GM11168 (cell line): ENCODE data around the gene OTOGL.
"Not testable (repeated sequence)": the region's sequence is repeated elsewhere in the genome, so short reads cannot be mapped to it uniquely, and the experiment has no call there.

Experiments used
- in situ Hi-C: fragments of 300-500 bp; cut with MboI; formaldehyde crosslinking; loops from one replicate; pipeline ENCODE4 v1.12.0; 2022; ENCODE audit warnings: low sequenced_read_pairs; ENCODE audit not compliant: unreplicated experiment

OTOGL gene

GRCh38 chr12:80121661-80122060 is 22.3 kb downstream of the OTOGL start:
- in situ Hi-C loops = no loop called here

GRCh38 chr12:80129895-80130530 is 30.7 kb downstream of the OTOGL start:
- in situ Hi-C loops = no loop called here

- in situ Hi-C loops = no loop called here
These were observed 36.3 kb downstream of the OTOGL start for GRCh38 chr12:80135624-80136023.

GRCh38 chr12:80140005-80140404 is 40.7 kb downstream of the OTOGL start:
- in situ Hi-C loops = no loop called here

- in situ Hi-C loops = no loop called here
These were observed 43.3 kb downstream of the OTOGL start for GRCh38 chr12:80142640-80143039.

- in situ Hi-C loops = no loop called here
These were observed 44.2 kb downstream of the OTOGL start for GRCh38 chr12:80143537-80143936.

- in situ Hi-C loops = not testable (repeated sequence)
These were observed 50.4 kb downstream of the OTOGL start for GRCh38 chr12:80149547-80150313.

- in situ Hi-C loops = no loop called here
These were observed 51.8 kb downstream of the OTOGL start for GRCh38 chr12:80151131-80151530.

GRCh38 chr12:80154261-80154660 is 54.9 kb downstream of the OTOGL start:
- in situ Hi-C loops = no loop called here

GRCh38 chr12:80156306-80156705 is 57.0 kb downstream of the OTOGL start:
- in situ Hi-C loops = no loop called here

- in situ Hi-C loops = no loop called here
These were observed 58.3 kb downstream of the OTOGL start for GRCh38 chr12:80157645-80158044.

GRCh38 chr12:80161612-80162011 is 62.3 kb downstream of the OTOGL start:
- in situ Hi-C loops = no loop called here

- in situ Hi-C loops = no loop called here
These were observed 62.8 kb downstream of the OTOGL start for GRCh38 chr12:80162177-80162576.

GRCh38 chr12:80165746-80166145 is 66.4 kb downstream of the OTOGL start:
- in situ Hi-C loops = no loop called here

- in situ Hi-C loops = no loop called here
These were observed 67.4 kb downstream of the OTOGL start for GRCh38 chr12:80166751-80167150.

- in situ Hi-C loops = no loop called here
These were observed 69.6 kb downstream of the OTOGL start for GRCh38 chr12:80168936-80169335.

- in situ Hi-C loops = no loop called here
These were observed 71.6 kb downstream of the OTOGL start for GRCh38 chr12:80170915-80171314.

GRCh38 chr12:80173083-80173864 is 73.9 kb downstream of the OTOGL start:
- in situ Hi-C loops = no loop called here

GRCh38 chr12:80175307-80175930 is 76.1 kb downstream of the OTOGL start:
- in situ Hi-C loops = no loop called here

GRCh38 chr12:80176706-80177105 is 77.4 kb downstream of the OTOGL start:
- in situ Hi-C loops = no loop called here

- in situ Hi-C loops = no loop called here
These were observed 79.5 kb downstream of the OTOGL start for GRCh38 chr12:80178846-80179245.
